C4-2B (cell line): Measurements from ENCODE around the gene FZD2.
"Not testable (repeated sequence)": the region's sequence is repeated elsewhere in the genome, so short reads cannot be mapped to it uniquely, and the experiment has no call there.

ENCODE experiments used
- H3K27ac ChIP-seq: fragments of 450-650 bp; 2 replicates; pipeline ENCODE4 v1.5.1; 2017
- CTCF ChIP-seq: fragments of 450-650 bp; conservative IDR thresholded peaks from 2 replicates; pipeline ENCODE4 v1.5.1; 2017; ENCODE audit warnings: mild to moderate bottlenecking
- ZFX ChIP-seq: fragments of 450-650 bp; IDR thresholded peaks from 2 replicates; pipeline ENCODE4 v1.6.1; 2017

FZD2 gene

DNA sequence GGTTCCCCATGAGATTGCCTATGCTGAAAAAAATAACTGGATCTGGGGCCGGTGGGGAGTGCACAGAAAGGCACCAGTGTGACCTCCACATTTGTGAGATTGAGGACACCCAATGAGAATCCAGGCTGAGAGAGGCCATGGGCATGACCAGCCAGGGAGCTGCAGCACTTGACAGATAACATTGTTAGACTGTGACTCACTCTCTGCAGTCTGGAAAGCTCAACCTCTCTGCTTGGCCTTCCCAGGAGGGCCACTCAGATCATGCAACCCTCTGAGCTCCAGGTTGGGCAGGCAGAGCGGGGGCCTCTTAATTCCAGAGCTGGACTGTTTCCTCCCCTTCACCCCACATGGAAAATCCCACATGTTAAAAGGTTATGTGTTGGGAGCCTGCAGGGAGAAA, 30.1 kb downstream of the FZD2 start:
- TF ChIP-seq CTCF (no peak), ZFX (no peak)
- H3K27ac ChIP-seq: no peak overlapping the region

GRCh38 chr17:44589316-44590071, 32.2 kb downstream of the FZD2 start:
- TF ChIP-seq ZFX (no peak), CTCF (no peak)

DNA sequence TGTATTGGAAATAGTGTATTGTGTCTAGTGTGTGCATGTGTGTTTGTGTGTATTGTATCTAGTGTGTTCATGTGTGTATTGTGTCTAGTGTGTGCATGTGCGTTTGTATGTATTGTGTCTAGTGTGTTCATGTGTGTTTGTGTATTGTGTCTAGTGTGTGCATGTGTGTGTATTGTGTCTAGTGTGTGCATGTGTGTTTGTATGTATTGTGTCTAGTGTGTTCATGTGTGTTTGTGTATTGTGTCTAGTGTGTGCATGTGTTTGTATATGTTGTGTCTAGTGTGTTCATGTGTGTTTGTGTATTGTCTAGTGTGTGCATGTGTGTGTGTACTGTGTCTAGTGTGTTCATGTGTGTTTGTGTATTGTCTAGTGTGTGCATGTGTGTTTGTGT, 32.8 kb downstream of the FZD2 start:
- not testable (repeated sequence) for H3K27ac ChIP-seq

More at GRCh38 chr17:44589316-44590071, 32.2 kb downstream of the FZD2 start:
- H3K27ac ChIP-seq: no peak overlapping the region

DNA sequence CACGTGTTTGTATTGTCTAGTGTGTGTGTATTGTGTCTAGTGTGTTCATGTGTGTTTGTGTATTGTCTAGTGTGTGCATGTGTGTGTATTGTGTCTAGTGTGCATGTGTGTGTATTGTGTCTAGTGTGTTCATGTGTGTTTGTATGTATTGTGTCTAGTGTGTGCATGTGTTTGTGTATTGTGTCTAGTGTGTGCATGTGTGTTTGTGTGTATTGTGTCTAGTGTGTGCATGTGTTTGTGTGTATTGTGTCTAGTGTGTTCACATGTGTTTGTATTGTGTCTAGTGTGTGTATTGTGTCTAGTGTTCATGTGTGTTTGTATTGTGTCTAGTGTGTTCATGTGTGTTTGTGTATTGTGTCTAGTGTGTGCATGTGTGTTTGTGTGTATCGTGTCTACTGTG, 33.5 kb downstream of the FZD2 start:
- not testable (repeated sequence) for H3K27ac ChIP-seq

GRCh38 chr17:44591206-44591605, 33.9 kb downstream of the FZD2 start:
- no peak overlapping the region for H3K27ac ChIP-seq
- TF ChIP-seq ZFX (no peak), CTCF (no peak)

GRCh38 chr17:44593156-44593555, 35.9 kb downstream of the FZD2 start:
- TF ChIP-seq CTCF: no peak
- no peak for TF ChIP-seq ZFX
- no peak overlapping the region for H3K27ac ChIP-seq

DNA sequence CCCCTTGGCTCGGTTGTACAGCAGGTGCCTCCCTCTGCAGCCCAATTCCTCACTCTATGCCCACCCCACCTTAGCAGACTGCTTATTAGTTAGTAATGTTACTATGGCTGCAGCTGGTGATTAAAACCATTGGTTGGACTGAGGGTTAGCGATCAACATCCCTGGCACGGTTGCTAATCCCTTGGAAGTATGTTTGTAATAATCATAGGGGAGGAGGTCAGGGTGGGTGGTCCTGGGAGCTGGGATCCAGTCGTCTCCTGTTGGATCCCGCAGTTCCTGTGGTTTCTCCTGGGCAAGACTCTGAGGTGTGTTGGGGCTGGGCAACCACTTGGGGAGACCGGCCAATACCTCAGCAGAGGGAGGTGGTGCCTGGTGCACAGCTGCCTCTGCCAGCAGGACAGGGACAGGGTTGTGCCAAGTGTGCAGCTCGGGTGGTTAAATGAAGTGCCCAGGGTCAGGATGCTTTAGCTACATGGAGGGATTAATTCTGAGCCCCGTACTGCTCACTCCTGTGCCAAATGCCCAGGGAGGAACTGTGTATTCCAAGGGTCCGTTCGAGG, 38.0 kb downstream of the FZD2 start:
- no peak overlapping the region for H3K27ac ChIP-seq
- no peak for TF ChIP-seq CTCF
- TF ChIP-seq ZFX: no peak

DNA sequence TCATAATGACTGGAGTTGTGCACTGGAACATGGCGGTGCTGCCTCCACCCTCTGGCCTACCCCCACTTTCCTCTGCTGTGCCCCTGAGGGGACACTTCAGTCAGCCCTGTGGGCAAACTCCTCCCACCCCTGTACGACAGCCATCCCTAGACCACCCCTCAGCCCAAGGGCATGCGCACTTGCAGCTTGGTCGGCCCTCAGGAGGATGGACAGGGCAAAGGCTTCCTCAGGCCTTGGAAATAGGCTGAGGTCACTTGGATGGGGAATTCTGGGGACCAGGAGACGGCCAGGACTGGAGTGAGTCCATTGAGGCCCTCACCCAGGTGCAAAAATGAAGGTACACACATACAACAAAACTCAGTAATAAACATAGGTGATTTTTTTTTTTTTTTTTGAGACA, 41.0 kb downstream of the FZD2 start:
- no peak for TF ChIP-seq CTCF
- TF ChIP-seq ZFX: no peak

More for the DNA sequence above, 41.0 kb downstream of the FZD2 start:
- no peak overlapping the region for H3K27ac ChIP-seq
